Measurements from ENCODE around the gene EDEM3.
"Not testable (repeated sequence)": the region's sequence is repeated elsewhere in the genome, so short reads cannot be mapped to it uniquely, and the experiment has no call there.

Gene EDEM3

GRCh38 chr1:184768467-184768866 lies 13.8 kb upstream of the EDEM3 start:
- DNase-seq (ENCODE audit: low spot score) = no peak

DNA sequence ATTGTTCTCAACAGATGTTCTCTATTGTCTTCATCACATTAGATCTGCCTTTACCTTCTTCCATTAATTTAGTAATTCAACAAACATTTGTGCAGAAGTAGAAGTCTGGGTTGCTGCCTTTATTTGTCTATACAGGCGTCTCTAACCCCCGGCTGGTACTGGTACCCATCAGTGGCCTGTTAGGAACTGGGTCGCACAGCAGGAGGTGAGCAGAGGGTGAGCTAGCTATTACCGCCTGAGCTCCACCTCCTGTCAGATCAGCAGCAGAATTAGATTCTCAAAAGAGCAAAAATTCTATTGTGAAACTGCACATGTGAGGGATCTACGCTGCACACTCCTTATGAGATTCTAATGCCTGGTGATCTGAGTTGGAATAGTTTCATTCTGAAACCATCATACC lies 12.9 kb upstream of the EDEM3 start:
- no peak for DNase-seq (ENCODE audit: low spot score)

GRCh38 chr1:184764483-184764882 lies 9.8 kb upstream of the EDEM3 start:
- no peak for DNase-seq (ENCODE audit: low spot score)

- not testable (repeated sequence) for DNase-seq (ENCODE audit: low spot score)
These were observed 8.9 kb upstream of the EDEM3 start for GRCh38 chr1:184763520-184763919.

DNA sequence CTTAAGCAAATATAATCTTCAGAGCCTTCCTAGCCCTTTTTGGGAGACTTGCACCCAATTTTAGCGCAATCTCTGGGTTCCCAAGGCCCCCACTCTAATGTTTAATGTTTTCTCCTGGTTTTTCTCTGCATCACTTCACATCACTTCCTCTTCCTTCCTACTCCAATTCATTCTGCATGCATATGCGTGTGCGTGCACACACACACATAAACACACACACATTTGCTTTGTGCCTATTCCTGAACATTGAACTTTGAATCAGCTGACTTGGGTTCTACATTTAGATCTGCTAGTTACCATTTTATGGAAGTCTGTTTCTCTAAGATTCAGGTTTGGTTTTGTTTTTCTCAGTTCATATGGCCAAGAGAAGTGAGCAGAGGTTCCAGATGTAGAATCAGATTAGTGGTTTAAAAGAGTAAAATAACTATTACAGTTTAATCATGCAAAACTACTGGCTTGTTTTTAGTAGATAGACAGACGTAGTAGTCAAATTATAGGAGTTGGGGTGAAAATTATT lies 7.4 kb upstream of the EDEM3 start:
- no peak for DNase-seq (ENCODE audit: low spot score)

DNA sequence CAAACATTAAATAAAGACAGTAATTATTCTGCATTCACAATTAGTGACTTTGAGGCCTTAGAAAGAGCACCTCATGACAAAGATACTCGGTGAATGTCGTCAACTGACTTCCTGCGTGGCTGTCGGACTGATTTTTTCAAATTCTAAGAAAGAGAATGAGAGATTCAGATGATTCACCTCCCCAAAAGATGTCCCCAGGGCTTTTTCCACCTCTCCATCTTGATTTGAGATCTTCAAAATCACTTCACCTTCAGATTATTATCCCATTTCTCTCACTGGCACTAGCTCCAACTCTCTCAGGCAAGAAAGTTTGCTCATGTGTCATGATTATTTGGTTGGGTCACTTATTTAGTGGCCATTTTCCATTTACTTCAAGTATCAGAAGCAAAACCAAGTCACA lies 5.0 kb upstream of the EDEM3 start:
- DNase-seq (ENCODE audit: low spot score) = no peak

DNA sequence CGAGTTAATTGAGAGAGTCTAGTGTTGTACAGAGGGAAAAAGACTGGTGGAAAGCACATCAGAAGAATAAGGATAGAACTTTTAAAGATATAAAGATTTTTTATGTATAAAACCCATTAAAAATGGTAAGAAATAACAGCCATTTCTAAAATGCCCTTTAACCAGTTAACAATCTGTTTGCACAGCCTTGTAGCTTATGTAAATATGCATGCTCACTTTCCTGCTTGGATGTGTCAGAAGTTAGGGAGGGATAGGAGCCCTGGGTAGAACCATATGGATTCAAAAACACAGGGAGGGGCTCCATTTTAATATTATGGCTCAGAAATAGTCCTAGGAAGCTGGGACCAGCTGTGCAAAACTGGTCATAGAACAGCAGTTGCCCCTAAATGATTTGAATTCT lies 4.5 kb upstream of the EDEM3 start:
- DNase-seq (ENCODE audit: low spot score) = peak; percentile 37

DNA sequence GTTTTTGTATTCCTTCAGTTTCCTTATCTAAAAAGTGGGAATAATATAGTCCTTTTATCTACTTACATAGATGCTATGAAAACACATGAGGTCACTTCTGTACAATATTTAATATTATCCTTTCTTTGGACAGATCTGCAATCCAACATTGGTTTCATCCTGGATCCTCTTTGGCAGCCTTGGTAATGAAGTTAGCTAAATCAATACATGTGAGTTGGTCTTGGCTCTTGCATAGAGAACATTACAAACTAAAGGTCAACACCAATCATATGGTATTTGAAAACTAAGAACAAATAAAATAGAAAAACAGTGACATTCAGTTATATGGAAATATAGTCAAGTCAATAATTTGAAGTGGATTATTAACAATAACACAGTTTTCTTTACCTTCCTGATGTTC lies 3.2 kb upstream of the EDEM3 start:
- no peak for DNase-seq (ENCODE audit: low spot score)

DNA sequence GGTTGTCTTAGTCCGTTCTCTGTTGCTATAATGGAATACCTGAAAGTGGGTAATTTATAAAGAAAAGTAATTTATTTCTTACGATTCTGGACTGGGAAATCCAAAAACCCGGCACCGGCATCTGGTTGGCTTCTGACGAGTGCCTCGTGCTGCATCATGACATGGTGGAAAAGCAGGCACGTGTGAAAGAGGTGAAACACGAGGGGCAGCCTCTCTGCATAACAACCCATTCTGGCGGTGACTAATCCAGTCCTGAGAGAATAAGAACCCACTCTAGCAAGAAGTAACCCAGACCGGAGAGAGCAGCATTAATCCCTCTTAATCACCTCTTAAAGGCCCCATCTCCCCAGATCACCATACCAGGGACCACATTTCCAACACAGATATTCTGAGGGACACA lies 2.7 kb upstream of the EDEM3 start:
- no peak for DNase-seq (ENCODE audit: low spot score)

DNA sequence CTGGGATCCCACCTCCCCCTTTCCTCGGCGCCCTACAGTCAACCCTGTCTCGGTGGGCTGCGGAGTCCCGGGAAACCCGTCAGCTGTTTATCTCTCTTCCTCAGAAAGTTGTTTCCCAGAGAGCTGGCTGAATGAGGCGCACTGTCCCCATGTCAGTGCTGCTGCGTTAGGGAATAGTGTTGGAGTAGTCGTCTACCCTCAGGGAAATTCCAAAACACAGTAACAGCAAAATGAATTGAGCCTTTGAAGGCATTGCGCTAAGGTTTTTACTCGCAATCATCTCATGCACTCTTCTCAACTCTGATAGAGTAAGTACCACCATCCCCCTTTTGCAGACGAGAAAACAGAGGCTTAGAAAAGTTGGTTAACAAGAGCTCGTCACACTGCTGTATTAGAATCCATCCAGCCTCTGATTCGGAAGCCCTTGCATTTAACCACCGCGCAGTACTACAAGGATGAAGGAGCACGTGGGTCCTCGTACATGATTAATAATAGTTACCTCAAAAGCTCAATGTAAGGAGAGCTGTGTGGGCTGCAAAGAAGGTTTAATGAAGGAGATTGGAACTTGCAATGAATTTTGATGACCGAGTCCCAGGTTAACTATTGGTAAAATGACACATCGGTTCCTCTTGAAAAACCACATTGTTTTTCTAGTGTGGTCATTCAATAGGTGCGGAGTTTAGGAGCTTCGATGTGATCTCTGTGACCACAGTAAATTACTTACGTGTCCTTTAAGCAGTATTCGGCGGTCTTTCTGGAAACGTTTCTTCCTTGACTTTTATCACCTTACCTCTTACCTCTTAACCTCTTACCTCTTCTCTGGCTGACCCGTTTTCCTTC lies 788 bp upstream of the EDEM3 start:
- DNase-seq (ENCODE audit: low spot score) = no peak

DNA sequence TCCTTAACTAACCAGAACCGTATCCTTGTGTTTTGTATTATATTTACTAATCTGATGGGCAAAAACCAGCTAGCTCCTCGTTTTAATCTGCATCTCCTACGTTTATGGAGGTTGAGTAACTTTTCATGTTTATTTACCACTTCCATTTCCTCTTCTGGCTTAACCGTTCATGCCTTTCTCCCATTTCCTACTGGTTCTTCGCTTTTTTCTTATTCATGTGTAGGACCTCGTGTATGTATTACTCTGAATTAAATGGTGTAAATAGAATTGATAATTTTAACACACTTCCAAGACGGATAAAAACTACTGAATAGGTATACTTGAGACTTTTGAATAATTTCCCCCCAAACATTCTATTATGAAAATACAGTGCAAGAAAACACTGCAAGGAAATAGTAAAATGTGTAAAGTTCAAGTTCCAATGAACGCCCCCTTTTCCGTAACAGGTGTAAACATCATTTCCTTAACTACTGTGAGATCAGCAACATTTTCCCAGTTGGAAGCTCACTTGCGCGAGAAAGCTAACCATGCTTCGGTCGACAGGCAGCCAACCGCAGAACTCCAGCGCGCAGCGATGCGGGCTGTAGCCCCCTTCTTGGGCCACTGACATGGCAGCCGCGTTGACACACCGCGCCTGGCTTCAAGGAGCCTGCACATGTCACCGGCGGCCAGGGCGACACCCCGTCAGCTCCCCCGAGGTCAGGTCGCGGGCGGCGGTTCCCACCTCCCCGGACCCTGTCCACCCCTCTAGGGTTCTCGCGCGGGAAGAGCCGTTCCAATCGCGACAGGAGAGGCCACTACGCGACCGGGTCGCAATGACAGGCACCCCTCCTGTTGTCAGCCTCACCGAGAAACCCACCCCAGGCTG lies 816 bp downstream of the EDEM3 start:
- no peak for DNase-seq (ENCODE audit: low spot score)

GRCh38 chr1:184753117-184753516 lies 1.5 kb downstream of the EDEM3 start:
- DNase-seq (ENCODE audit: low spot score) = no peak

DNA sequence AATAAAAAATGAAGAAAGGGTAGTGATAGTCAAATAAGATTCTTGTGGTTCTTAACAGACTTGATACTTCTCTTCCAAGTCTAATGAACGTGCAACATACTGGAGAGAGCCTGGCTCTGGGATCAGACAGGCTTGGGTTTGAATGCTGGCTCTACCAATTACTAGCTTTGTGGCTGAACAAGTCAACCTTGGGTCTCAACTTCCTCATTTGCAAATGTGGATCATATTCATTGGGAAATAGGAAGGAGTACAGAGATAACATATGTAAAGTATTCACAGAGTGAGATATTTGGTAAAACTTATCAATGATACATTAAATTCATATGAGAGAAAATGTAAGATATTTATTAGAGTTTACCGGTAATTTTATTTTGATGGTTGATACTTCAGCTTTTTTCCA lies 2.0 kb downstream of the EDEM3 start:
- DNase-seq (ENCODE audit: low spot score) = no peak

GRCh38 chr1:184748740-184749139 lies 5.9 kb downstream of the EDEM3 start:
- DNase-seq (ENCODE audit: low spot score) = no peak

DNA sequence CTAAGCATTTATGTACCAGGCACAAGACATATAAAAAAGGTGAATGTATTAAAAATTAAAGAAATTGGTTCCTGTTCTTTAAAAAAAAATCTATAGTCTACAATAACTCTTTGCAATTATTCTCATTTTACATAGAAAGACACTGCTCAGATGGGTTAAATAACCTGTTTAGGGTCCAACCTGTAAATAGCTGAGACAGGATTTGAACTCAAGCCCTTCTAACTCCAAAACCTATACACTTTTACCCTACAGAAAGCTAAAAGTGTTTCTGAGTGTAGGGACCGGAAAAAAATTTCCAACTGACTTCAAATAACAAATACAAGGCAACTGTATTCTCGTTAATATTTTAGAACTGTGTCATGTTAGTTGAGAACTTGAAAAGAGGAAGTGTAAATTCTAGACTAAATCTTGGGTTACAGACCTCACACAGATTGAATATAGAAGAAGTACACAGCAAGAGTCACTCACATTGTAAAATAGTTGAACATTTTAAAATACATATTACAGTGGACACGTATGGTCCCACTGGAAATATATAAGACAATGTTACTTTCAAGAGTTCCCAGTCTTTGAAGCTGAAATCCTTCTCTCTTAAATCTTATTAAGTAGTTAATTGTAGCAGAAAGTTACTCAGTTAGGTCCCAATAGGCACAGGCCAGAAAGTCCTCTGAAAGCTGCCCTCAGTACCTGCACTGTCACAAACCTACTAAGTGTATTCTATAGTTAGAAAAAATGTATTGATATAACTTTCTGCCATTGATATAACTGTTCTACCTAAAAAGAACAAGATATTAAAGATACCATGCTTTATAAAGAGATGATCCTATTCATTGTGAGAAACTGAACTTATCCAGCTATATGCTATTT lies 7.3 kb downstream of the EDEM3 start:
- no peak for DNase-seq (ENCODE audit: low spot score)

DNA sequence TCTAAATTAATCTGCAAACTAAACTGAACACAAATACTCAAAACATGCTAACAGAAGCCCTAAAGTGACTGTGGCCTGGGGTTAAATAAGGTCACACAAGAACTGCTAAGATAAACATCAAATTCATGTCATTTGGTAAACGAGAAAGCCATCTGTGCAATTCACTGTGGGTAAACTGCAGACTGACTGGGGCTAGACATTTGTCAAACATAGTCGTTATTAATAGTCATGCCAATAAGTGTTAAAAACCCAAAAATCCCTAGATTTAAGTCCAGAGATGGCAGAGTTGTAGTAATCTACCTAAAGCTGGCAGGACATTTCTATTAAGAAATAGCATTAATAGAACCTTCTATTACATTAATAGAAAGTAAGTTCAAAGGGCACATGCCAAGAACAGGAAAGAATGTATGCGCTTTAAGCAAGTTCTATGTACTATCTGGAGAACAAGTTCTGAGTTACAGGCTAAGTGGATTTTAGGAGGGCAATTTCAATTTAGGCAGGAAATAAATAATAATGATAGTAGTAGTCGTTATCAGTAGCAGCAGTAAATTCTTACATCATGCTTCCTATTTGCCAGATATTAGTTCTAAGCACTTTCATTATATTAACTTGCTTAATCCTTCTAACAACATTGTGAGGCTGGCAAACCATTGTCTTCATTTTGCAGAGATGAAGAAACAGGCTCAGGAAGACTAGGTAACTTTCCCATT lies 8.6 kb downstream of the EDEM3 start:
- DNase-seq (ENCODE audit: low spot score) = no peak

- no peak for DNase-seq (ENCODE audit: low spot score)
These were observed 9.5 kb downstream of the EDEM3 start for GRCh38 chr1:184745110-184745509.

DNA sequence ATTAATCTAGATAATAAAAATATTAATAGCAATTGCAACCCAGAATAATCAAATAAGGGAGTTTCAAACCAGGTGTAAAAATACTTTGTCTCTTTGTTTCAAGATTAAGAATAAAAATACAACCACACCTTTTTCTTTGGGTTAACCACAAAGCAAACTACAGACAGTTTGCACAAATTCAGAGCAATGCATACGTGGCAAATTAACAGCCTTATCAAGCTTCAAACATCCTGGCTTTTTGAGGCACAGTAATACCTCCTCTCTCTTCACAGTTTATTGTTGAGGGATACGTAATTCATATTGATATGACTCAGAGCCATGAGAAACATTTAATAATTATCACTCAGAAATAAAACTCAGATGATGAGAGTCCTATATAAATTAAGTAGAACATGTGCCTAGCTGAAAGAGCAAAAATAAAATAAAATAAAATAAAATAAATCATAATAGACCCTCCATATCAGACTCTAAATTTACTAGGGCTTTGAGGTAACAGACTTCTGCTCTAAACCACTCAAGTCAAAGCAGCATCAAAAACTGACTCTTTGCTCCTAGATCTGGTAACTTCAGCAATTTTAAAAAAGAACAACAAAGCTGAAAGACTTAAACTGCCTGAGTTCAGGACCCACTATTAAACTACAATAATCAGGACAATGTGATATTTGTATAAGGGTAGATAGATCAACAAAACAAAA lies 11.4 kb downstream of the EDEM3 start:
- no peak for DNase-seq (ENCODE audit: low spot score)

DNA sequence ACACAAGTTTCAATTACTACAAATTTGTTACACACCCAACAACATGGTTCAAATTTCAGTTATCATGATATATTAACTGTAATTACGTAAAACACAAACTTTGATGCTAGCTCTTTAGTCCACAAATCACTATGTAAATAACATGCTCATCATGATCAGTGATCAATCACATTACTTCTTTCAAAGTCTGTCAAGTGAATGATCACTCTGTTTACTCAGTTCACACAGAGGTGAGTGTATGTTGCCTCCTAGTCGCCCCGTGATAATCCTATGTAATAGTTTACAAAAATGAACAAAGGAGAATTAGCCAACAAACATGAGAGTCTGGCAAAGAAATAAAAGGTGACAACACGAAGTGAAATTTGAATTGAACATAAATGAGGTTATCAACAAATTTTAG lies 14.3 kb downstream of the EDEM3 start:
- no peak for DNase-seq (ENCODE audit: low spot score)

GRCh38 chr1:184739796-184740195 lies 14.9 kb downstream of the EDEM3 start:
- no peak for DNase-seq (ENCODE audit: low spot score)

- DNase-seq (ENCODE audit: low spot score) = no peak
These were observed 15.6 kb downstream of the EDEM3 start for GRCh38 chr1:184739070-184739469.

All from HuH-7 (cell line).